SK-N-SH (cell line): ENCODE data around the gene ZRANB3. TPM values are rescaled to one million over a fixed set of nuclear protein-coding genes. Genes with fewer than 3 reads are reported as not detected.

Source experiments
- CTCF ChIA-PET: fragments of 300-600, 350-600 bp; formaldehyde crosslinking; extraction: SDS; loops from one replicate; lab custom pipeline; 2021; lab: Yijun Ruan, JAX
- POLR2A ChIA-PET: fragments of 350-600 bp; sonication (Branson Sonifier 250); formaldehyde crosslinking; extraction: SDS; loops from one replicate; lab custom pipeline; 2020; ENCODE audit warnings: antibody characterized with exemption, inconsistent platforms; lab: Yijun Ruan, JAX
- DNase-seq: peaks from one replicate; pipeline ENCODE4 v3.0.0; 2012
- H2AFZ ChIP-seq: fragments of 200-600 bp; sonication (generic); 2 replicates; pipeline ENCODE4 v1.8.1; 2016; ENCODE audit warnings: antibody characterized with exemption, mild to moderate bottlenecking, low read depth
- H3F3A ChIP-seq: fragments of 200-600 bp; sonication (generic); replicated peaks from 2 replicates; pipeline ENCODE3; 2016; ENCODE audit warnings: antibody characterized with exemption, mild to moderate bottlenecking; ENCODE audit not compliant: insufficient read depth
- H3K27ac ChIP-seq, 2 experiments: fragments of 200-500 bp in 1 of 2; fragments of 200-600 bp in 1 of 2; sonication (Bioruptor generic) in 1 of 2; sonication (generic), shearing (Covaris generic) in 1 of 2; 2 replicates each; pipeline versions ENCODE4 v1.5.1 to v1.6.1; 2014 to 2016; ENCODE audit warnings: low read depth in 2 of 2, inconsistent platforms in 1 of 2, low read length in 1 of 2, mild to moderate bottlenecking in 1 of 2, mixed read lengths in 1 of 2
- H3K27me3 ChIP-seq: fragments of 200-600 bp; sonication (generic), shearing (Covaris generic); 2 replicates; pipeline ENCODE4 v1.6.1; 2016; ENCODE audit warnings: mixed run types; ENCODE audit not compliant: insufficient read depth
- H3K36me3 ChIP-seq, 2 experiments: fragments of 200-500 bp in 1 of 2; fragments of 200-600 bp in 1 of 2; sonication (Bioruptor generic) in 1 of 2; sonication (generic) in 1 of 2; replicated peaks in 1 of 2; 2 replicates each; pipeline versions ENCODE3 to v1.5.1; 2014 to 2016; ENCODE audit warnings: low read length in 1 of 2, mild to moderate bottlenecking in 1 of 2; ENCODE audit not compliant: insufficient read depth in 2 of 2, control insufficient read depth in 1 of 2
- H3K4me1 ChIP-seq, 2 experiments: fragments of 200-500 bp in 1 of 2; fragments of 200-600 bp in 1 of 2; sonication (Bioruptor generic) in 1 of 2; sonication (generic), shearing (Covaris generic) in 1 of 2; 2 replicates each; pipeline versions ENCODE4 v1.5.1 to v1.6.1; 2014 to 2016; ENCODE audit warnings: low read depth in 1 of 2, low read length in 1 of 2, mixed run types in 1 of 2; ENCODE audit not compliant: insufficient read depth in 2 of 2, control insufficient read depth in 1 of 2
- H3K4me2 ChIP-seq: fragments of 200-600 bp; sonication (generic), shearing (Covaris generic); 2 replicates; pipeline ENCODE4 v1.6.1; 2017; ENCODE audit warnings: mixed run types
- H3K4me3 ChIP-seq, 2 experiments: fragments of 200-500 bp in 1 of 2; fragments of 200-600 bp in 1 of 2; sonication (Bioruptor generic) in 1 of 2; sonication (generic), shearing (Covaris generic) in 1 of 2; 2 replicates each; pipeline versions ENCODE4 v1.5.1 to v1.8.1; 2014 to 2016; ENCODE audit warnings: low read depth in 2 of 2, inconsistent platforms in 1 of 2, low read length in 1 of 2, mild to moderate bottlenecking in 1 of 2, mixed read lengths in 1 of 2, moderate library complexity in 1 of 2
- H3K79me2 ChIP-seq: fragments of 200-600 bp; sonication (generic); 2 replicates; pipeline ENCODE4 v1.8.1; 2017; ENCODE audit warnings: mild to moderate bottlenecking; ENCODE audit not compliant: insufficient read depth
- H3K9ac ChIP-seq: fragments of 200-600 bp; sonication (generic); 2 replicates; pipeline ENCODE4 v1.6.1; 2017; ENCODE audit warnings: mixed run types
- H3K9me2 ChIP-seq: fragments of 200-600 bp; sonication (generic); 2 replicates; pipeline ENCODE4 v1.6.1; 2017; ENCODE audit warnings: mixed run types
- H3K9me3 ChIP-seq: fragments of 200-600 bp; sonication (generic); 2 replicates; pipeline ENCODE4 v1.6.1; 2017; ENCODE audit warnings: mixed run types, mild to moderate bottlenecking, moderate library complexity
- H4K20me1 ChIP-seq: fragments of 200-600 bp; sonication (generic); 2 replicates; pipeline ENCODE4 v1.6.1; 2017; ENCODE audit warnings: mild to moderate bottlenecking, mixed run types; ENCODE audit not compliant: insufficient read depth
- ELF1 ChIP-seq: IDR thresholded peaks from 2 replicates; pipeline ENCODE4 v1.4.0; 2012
- EP300 ChIP-seq, 2 experiments: IDR thresholded peaks; 2 replicates each; pipeline versions ENCODE4 v1.4.0 to v1.6.1; 2012; ENCODE audit warnings: borderline replicate concordance in 1 of 2, low read depth in 1 of 2, low read length in 1 of 2
- EZH2phosphoT487 ChIP-seq: fragments of 200-600 bp; sonication (generic); IDR thresholded peaks from 2 replicates; pipeline ENCODE4 v1.6.1; 2017; ENCODE audit warnings: low read depth, mixed run types, mild to moderate bottlenecking, antibody characterized with exemption, moderate library complexity, borderline replicate concordance
- FOSL2 ChIP-seq: IDR thresholded peaks from 2 replicates; pipeline ENCODE4 v1.4.0; 2012; ENCODE audit warnings: low read depth, mild to moderate bottlenecking, moderate library complexity, borderline replicate concordance
- FOXM1 ChIP-seq: IDR thresholded peaks from 2 replicates; pipeline ENCODE4 v1.4.0; 2012; ENCODE audit warnings: low read depth, mild to moderate bottlenecking
- GATA2 ChIP-seq: sonication (generic); formaldehyde crosslinking; IDR thresholded peaks from 2 replicates; pipeline ENCODE4 v1.5.0; 2020; ENCODE audit warnings: mild to moderate bottlenecking, missing genetic modification reagents
- JUND ChIP-seq: IDR thresholded peaks from 2 replicates; pipeline ENCODE4 v1.4.0; 2012
- MEF2A ChIP-seq: IDR thresholded peaks from 2 replicates; pipeline ENCODE4 v1.4.0; 2012; ENCODE audit warnings: low read depth, borderline replicate concordance
- MXI1 ChIP-seq: IDR thresholded peaks from 2 replicates; pipeline ENCODE4 v1.6.1; 2012; ENCODE audit warnings: mild to moderate bottlenecking, low read depth, low read length, improper control_type of control experiment
- POLR2AphosphoS5 ChIP-seq: IDR thresholded peaks from 2 replicates; pipeline ENCODE4 v1.6.1; 2012; ENCODE audit warnings: low read depth, low read length
- RAD21 ChIP-seq: IDR thresholded peaks from 2 replicates; pipeline ENCODE4 v1.6.1; 2012; ENCODE audit warnings: mild to moderate bottlenecking, low read length
- RXRA ChIP-seq: IDR thresholded peaks from 2 replicates; pipeline ENCODE4 v1.4.0; 2012; ENCODE audit warnings: low read depth, mild to moderate bottlenecking, borderline replicate concordance
- SIN3A ChIP-seq: IDR thresholded peaks from 2 replicates; pipeline ENCODE4 v1.6.1; 2012; ENCODE audit warnings: low read depth, mild to moderate bottlenecking, low read length, moderate library complexity, borderline replicate concordance
- SMC3 ChIP-seq: IDR thresholded peaks from 2 replicates; pipeline ENCODE4 v1.6.1; 2012; ENCODE audit warnings: low read depth, low read length, improper control_type of control experiment
- TAF1 ChIP-seq: IDR thresholded peaks from 2 replicates; pipeline ENCODE4 v1.6.1; 2012; ENCODE audit warnings: low read depth, mild to moderate bottlenecking, low read length, moderate library complexity, borderline replicate concordance
- WGBS: methylation state at CpG from one replicate; pipeline ENCODE4 v1.1.6; 2017; ENCODE audit warnings: low lambda C conversion rate; 5-methylcytosine and 5-hydroxymethylcytosine counted together
- polyA plus RNA-seq, 3 experiments: library from polyadenylated mRNA; depleted of rRNA; stranded (reverse); fragments of >200 nt; gene quantifications; 2 replicates each; pipeline ENCODE4 v1.2.3, GENCODE V29; 2012
- TF ChIP-seq, protein P1 (sequence below): fragments of 200-600 bp; sonication (generic); IDR thresholded peaks from 2 replicates; pipeline ENCODE4 v1.6.1; 2017; ENCODE audit warnings: antibody characterized with exemption, mild to moderate bottlenecking, moderate library complexity
- TF ChIP-seq, protein P2 (sequence below): IDR thresholded peaks from 2 replicates; pipeline ENCODE4 v1.4.0; 2012; ENCODE audit warnings: low read depth, borderline replicate concordance
- TF ChIP-seq, protein P3 (sequence below): IDR thresholded peaks from 2 replicates; pipeline ENCODE4; 2012

ZRANB3 gene
- polyA plus RNA-seq, 1 of the 3 experiments (the other 2 are of a cell fraction): 4.1 TPM

DNA sequence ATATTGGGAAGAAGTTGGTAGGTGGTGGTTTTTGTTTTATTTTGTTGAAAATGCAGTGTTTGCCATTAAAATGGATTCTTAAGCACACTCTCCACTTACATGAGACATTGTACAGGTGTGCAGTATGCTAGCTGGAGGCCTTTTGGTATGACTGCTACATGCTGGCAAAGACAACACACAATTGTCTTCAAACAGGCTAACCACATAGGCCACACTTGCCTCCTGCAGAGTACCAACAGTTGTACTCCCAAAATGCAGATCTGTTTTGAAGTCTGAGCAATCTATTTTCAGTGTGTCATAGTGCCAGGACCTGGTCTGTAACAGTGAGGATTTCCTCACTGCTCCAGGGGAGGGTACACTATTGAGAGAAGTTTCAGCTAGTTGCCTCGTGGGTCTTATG lies 213.6 kb downstream of the ZRANB3 start:
- Histone ChIP-seq H3K4me1 (no peaks in the 10 kb centered on the region; a peak in 1 of 4 replicates), H3K4me3 (no peak overlapping the region), H3K27ac (no peak overlapping the region), H3K4me2 (no peak overlapping the region), H2AFZ (no peak overlapping the region), H3F3A (no peaks in the 10 kb centered on the region), H4K20me1 (no peaks in the 10 kb centered on the region), H3K36me3 (peaks cover 0 to 5% of the 10 kb centered on the region in 2 experiments), H3K9me3 (no peaks in the 10 kb centered on the region), H3K9ac (no peak overlapping the region), H3K27me3 (no peaks in the 10 kb centered on the region), H3K79me2 (no peaks in the 10 kb centered on the region), H3K9me2 (no peaks in the 10 kb centered on the region)
- ChIA-PET CTCF (no interaction called here), POLR2A (no interaction called here)
- DNase-seq: no peak
- WGBS: 38% methylated on average over 1 of the region's 1 CpG
- TF ChIP-seq FOXM1 (no peak), FOSL2 (no peak), TAF1 (no peak), ELF1 (no peak), MEF2A (no peak), RXRA (no peak), MXI1 (no peak), EZH2phosphoT487 (no peak), EP300 (IDR thresholded peaks at IDR 0.05; ENCODE audit: borderline replicate concordance in 1 of 2, low read depth in 1 of 2, low read length in 1 of 2) (no peak)
- TF ChIP-seq, protein P1, sequence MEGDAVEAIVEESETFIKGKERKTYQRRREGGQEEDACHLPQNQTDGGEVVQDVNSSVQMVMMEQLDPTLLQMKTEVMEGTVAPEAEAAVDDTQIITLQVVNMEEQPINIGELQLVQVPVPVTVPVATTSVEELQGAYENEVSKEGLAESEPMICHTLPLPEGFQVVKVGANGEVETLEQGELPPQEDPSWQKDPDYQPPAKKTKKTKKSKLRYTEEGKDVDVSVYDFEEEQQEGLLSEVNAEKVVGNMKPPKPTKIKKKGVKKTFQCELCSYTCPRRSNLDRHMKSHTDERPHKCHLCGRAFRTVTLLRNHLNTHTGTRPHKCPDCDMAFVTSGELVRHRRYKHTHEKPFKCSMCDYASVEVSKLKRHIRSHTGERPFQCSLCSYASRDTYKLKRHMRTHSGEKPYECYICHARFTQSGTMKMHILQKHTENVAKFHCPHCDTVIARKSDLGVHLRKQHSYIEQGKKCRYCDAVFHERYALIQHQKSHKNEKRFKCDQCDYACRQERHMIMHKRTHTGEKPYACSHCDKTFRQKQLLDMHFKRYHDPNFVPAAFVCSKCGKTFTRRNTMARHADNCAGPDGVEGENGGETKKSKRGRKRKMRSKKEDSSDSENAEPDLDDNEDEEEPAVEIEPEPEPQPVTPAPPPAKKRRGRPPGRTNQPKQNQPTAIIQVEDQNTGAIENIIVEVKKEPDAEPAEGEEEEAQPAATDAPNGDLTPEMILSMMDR: no peak
- TF ChIP-seq, protein P2, sequence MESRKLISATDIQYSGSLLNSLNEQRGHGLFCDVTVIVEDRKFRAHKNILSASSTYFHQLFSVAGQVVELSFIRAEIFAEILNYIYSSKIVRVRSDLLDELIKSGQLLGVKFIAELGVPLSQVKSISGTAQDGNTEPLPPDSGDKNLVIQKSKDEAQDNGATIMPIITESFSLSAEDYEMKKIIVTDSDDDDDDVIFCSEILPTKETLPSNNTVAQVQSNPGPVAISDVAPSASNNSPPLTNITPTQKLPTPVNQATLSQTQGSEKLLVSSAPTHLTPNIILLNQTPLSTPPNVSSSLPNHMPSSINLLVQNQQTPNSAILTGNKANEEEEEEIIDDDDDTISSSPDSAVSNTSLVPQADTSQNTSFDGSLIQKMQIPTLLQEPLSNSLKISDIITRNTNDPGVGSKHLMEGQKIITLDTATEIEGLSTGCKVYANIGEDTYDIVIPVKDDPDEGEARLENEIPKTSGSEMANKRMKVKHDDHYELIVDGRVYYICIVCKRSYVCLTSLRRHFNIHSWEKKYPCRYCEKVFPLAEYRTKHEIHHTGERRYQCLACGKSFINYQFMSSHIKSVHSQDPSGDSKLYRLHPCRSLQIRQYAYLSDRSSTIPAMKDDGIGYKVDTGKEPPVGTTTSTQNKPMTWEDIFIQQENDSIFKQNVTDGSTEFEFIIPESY: no peak
- TF ChIP-seq, protein P3, sequence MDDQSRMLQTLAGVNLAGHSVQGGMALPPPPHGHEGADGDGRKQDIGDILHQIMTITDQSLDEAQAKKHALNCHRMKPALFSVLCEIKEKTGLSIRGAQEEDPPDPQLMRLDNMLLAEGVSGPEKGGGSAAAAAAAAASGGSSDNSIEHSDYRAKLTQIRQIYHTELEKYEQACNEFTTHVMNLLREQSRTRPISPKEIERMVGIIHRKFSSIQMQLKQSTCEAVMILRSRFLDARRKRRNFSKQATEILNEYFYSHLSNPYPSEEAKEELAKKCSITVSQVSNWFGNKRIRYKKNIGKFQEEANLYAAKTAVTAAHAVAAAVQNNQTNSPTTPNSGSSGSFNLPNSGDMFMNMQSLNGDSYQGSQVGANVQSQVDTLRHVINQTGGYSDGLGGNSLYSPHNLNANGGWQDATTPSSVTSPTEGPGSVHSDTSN: no peak

DNA sequence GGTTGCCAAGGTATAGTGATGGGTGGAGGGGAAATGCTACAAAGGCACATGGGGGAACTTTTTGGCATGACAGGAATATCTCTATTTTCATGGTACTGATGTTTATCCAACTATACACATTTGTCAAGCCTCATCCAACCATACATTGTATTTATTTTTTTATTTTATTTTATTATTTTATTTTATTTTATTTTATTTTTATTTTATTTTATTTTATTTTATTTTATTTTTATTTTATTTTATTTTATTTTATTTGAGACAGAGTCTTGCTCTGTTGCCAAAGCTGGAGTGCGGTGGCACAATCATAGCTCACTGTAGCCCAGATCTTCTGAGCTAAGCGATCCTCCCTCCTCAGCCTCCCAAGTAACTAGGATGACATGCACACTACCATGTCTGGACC lies 219.1 kb downstream of the ZRANB3 start:
- Histone ChIP-seq H3K4me2 (no peak overlapping the region), H3K9me3 (no peaks in the 10 kb centered on the region), H3K79me2 (no peaks in the 10 kb centered on the region), H3K9me2 (no peaks in the 10 kb centered on the region), H3K9ac (no peak overlapping the region), H3K4me3 (no peak overlapping the region), H3K4me1 (no peaks in the 10 kb centered on the region), H2AFZ (no peak overlapping the region), H3F3A (no peaks in the 10 kb centered on the region), H3K36me3 (peaks cover 0 to 6% of the 10 kb centered on the region in 2 experiments), H3K27me3 (no peaks in the 10 kb centered on the region), H3K27ac (no peak overlapping the region), H4K20me1 (no peaks in the 10 kb centered on the region)
- ChIA-PET POLR2A (no interaction called here), CTCF (no interaction called here)
- DNase-seq: no peak
- 96% methylated on average over 2 of the region's 2 CpGs for WGBS
- TF ChIP-seq SMC3 (no peak), ELF1 (no peak), POLR2AphosphoS5 (no peak), SIN3A (no peak), GATA2 (no peak), RAD21 (no peak), JUND (no peak)
- TF ChIP-seq, protein P2: no peak
- TF ChIP-seq, protein P3: no peak
- TF ChIP-seq, protein P1: no peak
